Body of pancreas (tissue), 4 donors: Measurements from ENCODE around the gene LCA5L. TPM values are rescaled to one million over a fixed set of nuclear protein-coding genes. Genes with fewer than 3 reads are reported as not detected.

Experiments
- ATAC-seq: fragments of 150-250 bp; one replicate; pipeline ENCODE4 v1.9.1; 2016
- DNase-seq, 4 donors: peaks; one replicate each; pipeline ENCODE4 v3.0.0-alpha.2; 2019
- H3K27ac ChIP-seq, 4 donors: fragments of 200-600 bp; sonication (generic); 1 replicate in 3 of 4; 2 replicates in 1 of 4; pipeline versions ENCODE4 v1.5.1 to v1.6.1; 2016 to 2019; ENCODE audit warnings: mild to moderate bottlenecking in 1 of 4, mixed read lengths in 1 of 4, moderate library complexity in 1 of 4
- H3K27me3 ChIP-seq, 2 donors: fragments of 200-600 bp; sonication (generic); one replicate each; pipeline ENCODE4 v1.6.0; 2016; ENCODE audit warnings: mild to moderate bottlenecking in 1 of 2
- H3K36me3 ChIP-seq, 2 donors: fragments of 200-600 bp; sonication (generic); replicated peaks in 1 of 2; 2 replicates each; pipeline ENCODE4 v1.5.1; 2016; ENCODE audit warnings: low read depth in 2 of 2; ENCODE audit not compliant: insufficient read depth in 1 of 2
- H3K4me1 ChIP-seq: fragments of 200-600 bp; sonication (generic); one replicate; pipeline ENCODE4 v1.6.0; 2016
- H3K4me3 ChIP-seq, 2 donors: fragments of 200-600 bp; sonication (generic); 1 replicate in 1 of 2; 2 replicates in 1 of 2; pipeline ENCODE4 v1.5.1; 2016 to 2019
- H3K9me3 ChIP-seq, 3 donors: fragments of 200-600 bp; sonication (generic); 1 replicate in 2 of 3; 2 replicates in 1 of 3; pipeline ENCODE4 v1.5.1; 2016
- CTCF ChIP-seq, 7 experiments: fragments of 450-650 bp in 4 of 7; fragments of 200-600 bp in 3 of 7; sonication (generic) in 3 of 7; IDR thresholded peaks; one replicate each; pipeline ENCODE4 v1.5.1; 2016 to 2019; ENCODE audit warnings: antibody characterized with exemption in 7 of 7
- POLR2A ChIP-seq, 3 donors: fragments of 450-650 bp; IDR thresholded peaks; one replicate each; pipeline ENCODE4 v1.6.1; 2016; ENCODE audit warnings: antibody characterized with exemption in 3 of 3, mild to moderate bottlenecking in 2 of 3
- WGBS, 2 donors: methylation state at CpG; one replicate each; pipeline ENCODE4 v1.1.5; 2017; 5-methylcytosine and 5-hydroxymethylcytosine counted together
- intact Hi-C: fragments of 100-400 bp; cut with DNase I; formaldehyde crosslinking; loops from one replicate; pipeline ENCODE4 v1.15.1; 2023
- microRNA-seq, 2 donors: library from miRNA; unstranded; fragments of <30 nt; microRNA quantifications; one replicate each; pipeline ENCODE4, GENCODE V29; 2016; ENCODE audit warnings: borderline number of aligned reads in 2 of 2, borderline replicate concordance in 2 of 2
- small RNA-seq: library from RNA; depleted of rRNA; stranded (forward); fragments of <200 nt; gene quantifications from one replicate; pipeline ENCODE3, GENCODE V24; 2016
- total RNA-seq, 2 donors: library from RNA; depleted of rRNA; stranded (reverse); fragments of >200 nt; gene quantifications; one replicate each; pipeline ENCODE4 v1.1.0, GENCODE V29; 2016

LCA5L gene
- total RNA-seq, 2 donors from 2014 or later, result 0.78 to 1.3 TPM

GRCh38 chr21:39364949-39365348, 80.6 kb downstream of the LCA5L start:
- Histone ChIP-seq H3K4me1 (no peaks in the 10 kb centered on the region), H3K36me3 (no peaks in the 10 kb centered on the region), H3K27me3 (no peaks in the 10 kb centered on the region), H3K27ac (no peak overlapping the region), H3K9me3 (no peaks in the 10 kb centered on the region), H3K4me3 (no peak overlapping the region)
- ATAC-seq (no peak), DNase-seq (no peak)
- TF ChIP-seq POLR2A (IDR thresholded peaks at IDR 0.05) (no peak), CTCF (IDR thresholded peaks at IDR 0.05) (no peak)
- WGBS, 2 donors, result 88 to 91% methylated on average over 4 of the region's 4 CpGs
- intact Hi-C loops, result no loop called here

- Histone ChIP-seq H3K27ac (no peak overlapping the region), H3K9me3 (no peaks in the 10 kb centered on the region), H3K27me3 (no peaks in the 10 kb centered on the region), H3K4me1 (no peaks in the 10 kb centered on the region), H3K36me3 (no peaks in the 10 kb centered on the region), H3K4me3 (no peak overlapping the region)
- TF ChIP-seq CTCF (IDR thresholded peaks at IDR 0.05) (no peak), POLR2A (IDR thresholded peaks at IDR 0.05) (no peak)
- no peak for DNase-seq
- intact Hi-C loops, result no loop called here
- no peak for ATAC-seq
- WGBS, 2 donors, result 67 to 88% methylated on average over 6 of the region's 6 CpGs
These were observed 81.7 kb downstream of the LCA5L start for GRCh38 chr21:39363607-39364555.

GRCh38 chr21:39362733-39363132, 82.8 kb downstream of the LCA5L start:
- H3K27ac ChIP-seq, result no peak overlapping the region
- no peaks in the 10 kb centered on the region for H3K4me1 ChIP-seq
- intact Hi-C loops, result no loop called here
- H3K27me3 ChIP-seq, result no peaks in the 10 kb centered on the region
- H3K36me3 ChIP-seq, result no peaks in the 10 kb centered on the region
- no peak for TF ChIP-seq CTCF (IDR thresholded peaks at IDR 0.05)
- no peak for TF ChIP-seq POLR2A (IDR thresholded peaks at IDR 0.05)
- DNase-seq (no peak), ATAC-seq (no peak)
- H3K4me3 ChIP-seq, result no peak overlapping the region
- no peaks in the 10 kb centered on the region for H3K9me3 ChIP-seq
- WGBS, 2 donors, result 82% methylated on average over 3 of the region's 3 CpGs

GRCh38 chr21:39359382-39359781, 86.2 kb downstream of the LCA5L start:
- Histone ChIP-seq H3K4me1 (no peaks in the 10 kb centered on the region), H3K27me3 (no peaks in the 10 kb centered on the region), H3K9me3 (no peaks in the 10 kb centered on the region), H3K27ac (no peak overlapping the region), H3K36me3 (no peaks in the 10 kb centered on the region), H3K4me3 (no peak overlapping the region)
- ATAC-seq (no peak), DNase-seq (no peak)
- 51 to 57% methylated on average over 4 of the region's 4 CpGs for WGBS, 2 donors
- no peak for TF ChIP-seq POLR2A (IDR thresholded peaks at IDR 0.05)
- no peak for TF ChIP-seq CTCF (IDR thresholded peaks at IDR 0.05)
- intact Hi-C loops, result no loop called here

Small RNA genes lying within 50 kb of the gene (microRNA-seq; reads per million reads assigned to microRNA genes)
- gene MIR6508, result 0 to 0.47 reads per million in 2 donors

Small RNA genes lying within 50 kb of the gene (small RNA-seq; reads per million reads assigned to genes)
- gene MIR6508, result not detected

Other genes with a start within 250 kb of the LCA5L start
- 10 to 100 TPM; 53.7 to 75.2 TPM for gene BRWD1, start 132.1 kb downstream of the LCA5L start, total RNA-seq
- gene HMGN1, start 96.7 kb downstream of the LCA5L start, total RNA-seq, result 100 to 1,000 TPM in 1 of 2 donors, 10 to 100 TPM in 1; 97.2 to 153 TPM
- 1 to 10 TPM in 1 of 2 donors, not detected in 1; 1.0 TPM for gene SH3BGR, start 6.2 kb upstream of the LCA5L start, total RNA-seq
- gene B3GALT5, start 167.2 kb upstream of the LCA5L start, total RNA-seq, result 1 to 10 TPM; 4.9 to 5.6 TPM